ENCODE data around the gene IL25. TPM values are rescaled to one million over a fixed set of nuclear protein-coding genes. Genes with fewer than 3 reads are reported as not detected.

The IL25 gene
- total RNA-seq, 1 donor from 2014 or later: not detected

- Mint-ChIP-seq H3K27me3 (ENCODE audit: low read depth) (no peaks in the 10 kb centered on the region), H3K27ac (ENCODE audit: unreplicated experiment) (peak overlapping the region; percentile 72), H3K4me3 (no peak overlapping the region), H3K4me1 (peaks cover 17% of the 10 kb centered on the region), H3K9me3 (no peaks in the 10 kb centered on the region), H3K36me3 (ENCODE audit: low read depth) (no peaks in the 10 kb centered on the region)
- no peak for TF ChIP-seq CTCF (conservative IDR thresholded peaks at IDR 0.05)
- no peak for DNase-seq (ENCODE audit: low read depth, low spot score)
These were observed 6.1 kb downstream of the IL25 start for GRCh38 chr14:23378612-23379220.

- Mint-ChIP-seq H3K36me3 (ENCODE audit: low read depth) (no peaks in the 10 kb centered on the region), H3K4me3 (no peak overlapping the region), H3K27me3 (ENCODE audit: low read depth) (no peaks in the 10 kb centered on the region), H3K27ac (ENCODE audit: unreplicated experiment) (peak overlapping the region; percentile 75), H3K9me3 (no peaks in the 10 kb centered on the region), H3K4me1 (peaks cover 17% of the 10 kb centered on the region)
- TF ChIP-seq CTCF (conservative IDR thresholded peaks at IDR 0.05): peak; percentile 91
- DNase-seq (ENCODE audit: low read depth, low spot score): peak; percentile 47
These were observed 7.0 kb downstream of the IL25 start for GRCh38 chr14:23379366-23380196.

- no peak overlapping the region for H3K27ac Mint-ChIP-seq (ENCODE audit: unreplicated experiment)
These were observed 7.7 kb downstream of the IL25 start for GRCh38 chr14:23380197-23380914.

GRCh38 chr14:23380976-23381375 lies 8.4 kb downstream of the IL25 start:
- no peaks in the 10 kb centered on the region for H3K27me3 Mint-ChIP-seq (ENCODE audit: low read depth)
- TF ChIP-seq CTCF (conservative IDR thresholded peaks at IDR 0.05): no peak
- no peak overlapping the region for H3K4me3 Mint-ChIP-seq

More at GRCh38 chr14:23380197-23380914, 7.7 kb downstream of the IL25 start:
- peaks cover 17% of the 10 kb centered on the region for H3K4me1 Mint-ChIP-seq
- no peak for DNase-seq (ENCODE audit: low read depth, low spot score)
- H3K36me3 Mint-ChIP-seq (ENCODE audit: low read depth): no peaks in the 10 kb centered on the region
- no peak for TF ChIP-seq CTCF (conservative IDR thresholded peaks at IDR 0.05)
- H3K9me3 Mint-ChIP-seq: no peaks in the 10 kb centered on the region
- no peaks in the 10 kb centered on the region for H3K27me3 Mint-ChIP-seq (ENCODE audit: low read depth)
- H3K4me3 Mint-ChIP-seq: no peak overlapping the region

GRCh38 chr14:23381871-23382270 lies 9.3 kb downstream of the IL25 start:
- no peaks in the 10 kb centered on the region for H3K27me3 Mint-ChIP-seq (ENCODE audit: low read depth)
- no peak overlapping the region for H3K4me3 Mint-ChIP-seq
- H3K36me3 Mint-ChIP-seq (ENCODE audit: low read depth): no peaks in the 10 kb centered on the region
- H3K4me1 Mint-ChIP-seq: peaks cover 7% of the 10 kb centered on the region
- H3K9me3 Mint-ChIP-seq: no peaks in the 10 kb centered on the region
- no peak overlapping the region for H3K27ac Mint-ChIP-seq (ENCODE audit: unreplicated experiment)
- no peak for TF ChIP-seq CTCF (conservative IDR thresholded peaks at IDR 0.05)
- no peak for DNase-seq (ENCODE audit: low read depth, low spot score)

More at GRCh38 chr14:23380976-23381375, 8.4 kb downstream of the IL25 start:
- no peak for DNase-seq (ENCODE audit: low read depth, low spot score)
- H3K27ac Mint-ChIP-seq (ENCODE audit: unreplicated experiment): peak overlapping the region; percentile 32
- peaks cover 16% of the 10 kb centered on the region for H3K4me1 Mint-ChIP-seq
- no peaks in the 10 kb centered on the region for H3K9me3 Mint-ChIP-seq
- no peaks in the 10 kb centered on the region for H3K36me3 Mint-ChIP-seq (ENCODE audit: low read depth)
